ENCODE data around the gene PDLIM4.

- no peak for TF ChIP-seq CTCF (conservative IDR thresholded peaks at IDR 0.05 in 1 of 2, IDR thresholded peaks at IDR 0.05 in 1 of 2; ENCODE audit: extremely low read depth in 1 of 2, insufficient read depth in 1 of 2, low read depth in 1 of 2, low read length in 2 of 2)
- TF ChIP-seq EZH2 (IDR thresholded peaks at IDR 0.05; ENCODE audit: borderline replicate concordance, low read length): no peak
Measured at GRCh38 chr5:132270706-132271105, 13.2 kb downstream of the PDLIM4 start.
